PC-3 (cell line): ENCODE measurements around the gene PSMB9. TPM values are rescaled to one million over a fixed set of nuclear protein-coding genes. Genes with fewer than 3 reads are reported as not detected.

ENCODE experiments used
- ATAC-seq: fragments of 200-7000 bp; cut with Tn5 transposase; 2 replicates; pipeline ENCODE4 v1.9.1; 2020; ENCODE audit warnings: mild to moderate bottlenecking, moderate library complexity
- BruUV-seq: library from RNA; stranded (reverse); fragments of 400-500 nt; replicated peaks from 2 replicates; lab custom pipeline; 2021; lab: Mats Ljungman, UMichigan
- CTCF ChIA-PET: fragments of 300-600 bp; sonication (Branson Sonifier 250); formaldehyde crosslinking; loops from one replicate; lab custom pipeline; 2022; ENCODE audit warnings: antibody characterized with exemption; lab: Charles Lee
- POLR2A ChIA-PET: fragments of 300-600 bp; sonication (Branson Sonifier 250); formaldehyde crosslinking; loops from one replicate; lab custom pipeline; 2022; ENCODE audit warnings: antibody characterized with exemption; ENCODE audit not compliant: unreplicated experiment; lab: Charles Lee
- DNase-seq: peaks from one replicate; pipeline ENCODE4 v3.0.0-alpha.2; 2015
- H2AFZ ChIP-seq: fragments of 300-600 bp; sonication (generic); 2 replicates; pipeline ENCODE4 v1.6.0; 2016; ENCODE audit warnings: antibody characterized with exemption, low read length
- H3F3A ChIP-seq: fragments of 300-600 bp; sonication (generic); one replicate; pipeline ENCODE4 v1.6.0; 2017; ENCODE audit warnings: antibody characterized with exemption, low read length, control low read depth, mild to moderate bottlenecking; ENCODE audit not compliant: unreplicated experiment
- H3K27ac ChIP-seq: fragments of 300-600 bp; sonication (generic); 2 replicates; pipeline ENCODE4 v1.5.1; 2016; ENCODE audit warnings: mild to moderate bottlenecking, low read length
- H3K27me3 ChIP-seq: fragments of 300-600 bp; sonication (generic); 2 replicates; pipeline ENCODE4 v1.6.1; 2016; ENCODE audit warnings: low read length, mixed read lengths
- H3K36me3 ChIP-seq: fragments of 300-600 bp; sonication (generic); 2 replicates; pipeline ENCODE4 v1.6.1; 2016; ENCODE audit warnings: low read depth, mixed run types, low read length, mixed read lengths
- H3K4me1 ChIP-seq: fragments of 300-600 bp; sonication (generic); 2 replicates; pipeline ENCODE4 v1.5.1; 2016; ENCODE audit warnings: low read length; ENCODE audit not compliant: insufficient read depth
- H3K4me2 ChIP-seq: fragments of 300-600 bp; sonication (generic); 2 replicates; pipeline ENCODE4 v1.6.0; 2016; ENCODE audit warnings: low read length
- H3K4me3 ChIP-seq: fragments of 300-600 bp; sonication (generic); 2 replicates; pipeline ENCODE4 v1.5.1; 2016; ENCODE audit warnings: mild to moderate bottlenecking, low read length, mixed read lengths
- H3K79me2 ChIP-seq: fragments of 300-600 bp; sonication (generic); 2 replicates; pipeline ENCODE4 v1.6.1; 2017; ENCODE audit warnings: low read length, mixed read lengths
- H3K9ac ChIP-seq: fragments of 300-600 bp; sonication (generic); 2 replicates; pipeline ENCODE4 v1.6.0; 2016; ENCODE audit warnings: mild to moderate bottlenecking, low read length
- H3K9me2 ChIP-seq: fragments of 300-600 bp; sonication (generic); replicated peaks from 2 replicates; pipeline ENCODE4 v1.6.1; 2016; ENCODE audit warnings: mixed run types, low read length, mixed read lengths
- H3K9me3 ChIP-seq: fragments of 300-600 bp; sonication (generic); 2 replicates; pipeline ENCODE4 v1.6.1; 2016; ENCODE audit warnings: low read length, mixed read lengths
- H4K20me1 ChIP-seq: fragments of 300-600 bp; sonication (generic); 2 replicates; pipeline ENCODE4 v1.6.1; 2016; ENCODE audit warnings: low read length, mixed read lengths
- CTCF ChIP-seq: fragments of 300-600 bp; sonication (generic); conservative IDR thresholded peaks from 2 replicates; pipeline ENCODE4 v1.5.1; 2017; ENCODE audit warnings: antibody characterized with exemption, low read depth, mild to moderate bottlenecking, low read length
- EZH2 ChIP-seq: fragments of 300-600 bp; sonication (generic); IDR thresholded peaks from one replicate; pipeline ENCODE4 v1.6.1; 2017; ENCODE audit warnings: antibody characterized with exemption, mild to moderate bottlenecking, low read length; ENCODE audit not compliant: unreplicated experiment
- EZH2phosphoT487 ChIP-seq: fragments of 300-600 bp; sonication (generic); IDR thresholded peaks from 2 replicates; pipeline ENCODE4 v1.6.1; 2018; ENCODE audit warnings: mild to moderate bottlenecking, antibody characterized with exemption, low read length, borderline replicate concordance
- intact Hi-C: fragments of 100-400 bp; cut with micrococcal nuclease; formaldehyde crosslinking; loops from 2 replicates; pipeline ENCODE4 v1.9.0; 2023
- total RNA-seq: library from RNA; depleted of rRNA; stranded (reverse); fragments of >200 nt; gene quantifications from 2 replicates; pipeline ENCODE4 v1.2.3, GENCODE V29; 2014

Gene PSMB9
- total RNA-seq, 1 experiment from 2014 or later = 1.5 TPM

- Histone ChIP-seq H3K4me1 (peaks cover 14% of the 10 kb centered on the region), H3K27ac (no peak overlapping the region), H2AFZ (no peak overlapping the region), H3K36me3 (no peaks in the 10 kb centered on the region), H3K9me2 (no peaks in the 10 kb centered on the region), H3K9me3 (no peaks in the 10 kb centered on the region), H3K4me3 (no peak overlapping the region), H3K4me2 (no peak overlapping the region), H3F3A (no peaks in the 10 kb centered on the region), H4K20me1 (no peaks in the 10 kb centered on the region), H3K27me3 (no peaks in the 10 kb centered on the region), H3K9ac (no peak overlapping the region), H3K79me2 (no peaks in the 10 kb centered on the region)
- DNase-seq (no peak), ATAC-seq (no peak)
- no TSS peak for BruUV-seq
- intact Hi-C loops = no loop called here
- ChIA-PET POLR2A (no interaction called here), CTCF (no interaction called here)
- no peak for TF ChIP-seq EZH2phosphoT487
- no peak for TF ChIP-seq EZH2
- TF ChIP-seq CTCF = no peak
These were observed 6.2 kb upstream of the PSMB9 start for GRCh38 chr6:32847795-32848194.

- no peak overlapping the region for H3K4me3 ChIP-seq
- H3K79me2 ChIP-seq = no peaks in the 10 kb centered on the region
- no peak for DNase-seq
- no peak overlapping the region for H3K9ac ChIP-seq
- H3K27me3 ChIP-seq = no peaks in the 10 kb centered on the region
- intact Hi-C loops = no loop called here
- ChIA-PET CTCF (no interaction called here), POLR2A (no interaction called here)
- no peak overlapping the region for H3K4me2 ChIP-seq
- no peaks in the 10 kb centered on the region for H3F3A ChIP-seq
- H3K27ac ChIP-seq = no peak overlapping the region
- no peaks in the 10 kb centered on the region for H4K20me1 ChIP-seq
- no TSS peak for BruUV-seq
- no peak overlapping the region for H2AFZ ChIP-seq
- peaks cover 7% of the 10 kb centered on the region for H3K4me1 ChIP-seq
- no peaks in the 10 kb centered on the region for H3K36me3 ChIP-seq
- no peaks in the 10 kb centered on the region for H3K9me2 ChIP-seq
- no peak for ATAC-seq
- no peaks in the 10 kb centered on the region for H3K9me3 ChIP-seq
- TF ChIP-seq EZH2phosphoT487 (no peak), CTCF (no peak), EZH2 (no peak)
These were observed 4.9 kb upstream of the PSMB9 start for GRCh38 chr6:32849126-32849525.

- H3K36me3 ChIP-seq = no peaks in the 10 kb centered on the region
- no TSS peak for BruUV-seq
- ATAC-seq = no peak
These were observed 3.0 kb upstream of the PSMB9 start for GRCh38 chr6:32851025-32851424.

More at GRCh38 chr6:32851025-32851424, 3.0 kb upstream of the PSMB9 start:
- H3K27me3 ChIP-seq = no peaks in the 10 kb centered on the region
- H3K4me1 ChIP-seq = peaks cover 7% of the 10 kb centered on the region
- H3K9ac ChIP-seq = no peak overlapping the region
- H3K9me2 ChIP-seq = no peaks in the 10 kb centered on the region
- no peaks in the 10 kb centered on the region for H3K9me3 ChIP-seq
- no peaks in the 10 kb centered on the region for H4K20me1 ChIP-seq
- intact Hi-C loops = no loop called here
- no peak overlapping the region for H2AFZ ChIP-seq
- no peak overlapping the region for H3K4me3 ChIP-seq
- no peaks in the 10 kb centered on the region for H3K79me2 ChIP-seq
- no peaks in the 10 kb centered on the region for H3F3A ChIP-seq
- CTCF ChIA-PET = no interaction called here
- no peak for DNase-seq
- H3K27ac ChIP-seq = no peak overlapping the region
- POLR2A ChIA-PET = no interaction called here
- TF ChIP-seq EZH2phosphoT487 = no peak
- TF ChIP-seq CTCF = no peak
- no peak for TF ChIP-seq EZH2
- H3K4me2 ChIP-seq = no peak overlapping the region
